ENCODE data around the gene RNFT2.
"Not testable (repeated sequence)": the region's sequence is repeated elsewhere in the genome, so short reads cannot be mapped to it uniquely, and the experiment has no call there.

Gene RNFT2

DNA sequence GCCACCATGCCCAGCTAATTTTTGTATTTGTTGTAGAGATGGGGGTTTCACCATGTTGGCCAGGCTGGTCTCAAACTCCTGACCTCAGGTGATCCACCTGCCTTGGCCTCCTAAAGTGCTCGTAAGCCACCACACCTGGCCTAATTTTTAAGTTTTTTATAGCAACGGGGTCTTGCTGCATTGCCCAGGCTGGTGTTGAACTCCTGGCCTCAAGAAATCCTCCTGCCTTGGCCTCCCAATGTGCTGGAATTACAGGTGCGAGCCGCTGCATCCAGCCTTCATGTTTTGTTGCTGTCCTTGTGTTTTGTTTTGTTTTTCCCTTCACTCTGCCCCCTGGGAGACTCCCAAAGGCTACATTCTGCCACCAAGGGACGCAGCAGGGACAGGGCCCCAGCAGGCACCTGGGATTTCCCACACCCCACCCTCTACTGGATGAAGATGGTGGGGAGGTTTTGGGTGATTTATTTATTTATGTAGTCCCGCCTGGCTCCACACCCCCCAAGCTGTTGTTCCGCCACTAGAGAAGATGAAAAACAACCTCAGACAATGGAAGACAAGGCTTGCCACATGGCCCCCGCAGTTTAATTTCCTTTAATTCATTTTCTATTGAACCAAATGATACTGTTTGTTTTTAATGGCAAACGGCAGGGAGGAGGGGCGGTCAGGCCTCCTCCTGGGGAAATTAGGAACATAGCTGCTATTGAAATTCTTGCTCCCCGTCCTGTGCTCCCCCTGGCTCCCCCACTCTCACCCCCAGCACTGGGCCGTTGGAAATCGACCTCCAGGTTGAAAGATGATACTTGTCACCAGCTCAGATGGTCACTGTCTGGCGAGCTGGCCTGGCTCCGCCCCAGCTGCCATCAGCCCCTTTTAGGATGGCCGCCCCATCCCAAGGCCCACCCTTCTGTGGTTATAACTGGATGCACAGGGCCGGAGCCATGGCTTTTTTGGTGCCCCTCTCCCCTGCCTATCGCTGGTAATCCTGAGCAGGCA is 70.3 kb downstream of the RNFT2 start:
- WGBS (ENCODE audit: insufficient coverage, insufficient read length), result no CpG with 5 or more reads among the region's 18 CpGs
- Histone ChIP-seq H3K4me3 (ENCODE audit: low read length) (no peak overlapping the region), H3K36me3 (ENCODE audit: control insufficient read depth, insufficient read depth, low read length) (no peaks in the 10 kb centered on the region), H3K4me1 (ENCODE audit: control insufficient read depth, insufficient read depth, low read length) (no peaks in the 10 kb centered on the region), H3K27ac (ENCODE audit: low read length) (no peak overlapping the region), H3K9me3 (ENCODE audit: control insufficient read depth, insufficient read depth, low read length) (no peaks in the 10 kb centered on the region), H3K27me3 (ENCODE audit: control insufficient read depth, insufficient read depth, low read length) (no peaks in the 10 kb centered on the region)
- no peak for DNase-seq (ENCODE audit: low read depth, low spot score)

DNA sequence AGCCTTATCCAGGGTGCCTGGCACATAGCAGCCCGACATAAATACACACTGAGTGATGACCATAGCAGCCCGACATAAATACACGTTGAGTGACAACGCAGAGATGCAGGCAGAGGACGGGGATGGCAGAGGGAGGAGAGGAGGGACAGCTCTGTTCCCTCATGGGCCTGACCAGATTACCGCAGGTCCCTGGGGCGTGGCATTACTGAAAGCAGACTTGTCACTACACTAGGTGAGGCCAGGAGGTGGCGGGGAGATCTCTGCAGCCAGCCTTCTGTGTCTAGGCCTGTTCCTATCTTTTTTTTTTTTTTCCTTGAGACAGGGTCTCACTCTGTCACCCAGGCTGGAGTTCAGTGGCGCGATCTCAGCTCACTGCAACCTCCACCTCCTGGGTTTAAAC is 74.1 kb downstream of the RNFT2 start:
- Histone ChIP-seq H3K36me3 (ENCODE audit: control insufficient read depth, insufficient read depth, low read length) (no peaks in the 10 kb centered on the region), H3K9me3 (ENCODE audit: control insufficient read depth, insufficient read depth, low read length) (no peaks in the 10 kb centered on the region), H3K4me3 (ENCODE audit: low read length) (no peak overlapping the region), H3K4me1 (ENCODE audit: control insufficient read depth, insufficient read depth, low read length) (no peaks in the 10 kb centered on the region), H3K27me3 (ENCODE audit: control insufficient read depth, insufficient read depth, low read length) (no peaks in the 10 kb centered on the region), H3K27ac (ENCODE audit: low read length) (no peak overlapping the region)
- no peak for DNase-seq (ENCODE audit: low read depth, low spot score)
- WGBS (ENCODE audit: insufficient coverage, insufficient read length), result no CpG with 5 or more reads among the region's 10 CpGs

DNA sequence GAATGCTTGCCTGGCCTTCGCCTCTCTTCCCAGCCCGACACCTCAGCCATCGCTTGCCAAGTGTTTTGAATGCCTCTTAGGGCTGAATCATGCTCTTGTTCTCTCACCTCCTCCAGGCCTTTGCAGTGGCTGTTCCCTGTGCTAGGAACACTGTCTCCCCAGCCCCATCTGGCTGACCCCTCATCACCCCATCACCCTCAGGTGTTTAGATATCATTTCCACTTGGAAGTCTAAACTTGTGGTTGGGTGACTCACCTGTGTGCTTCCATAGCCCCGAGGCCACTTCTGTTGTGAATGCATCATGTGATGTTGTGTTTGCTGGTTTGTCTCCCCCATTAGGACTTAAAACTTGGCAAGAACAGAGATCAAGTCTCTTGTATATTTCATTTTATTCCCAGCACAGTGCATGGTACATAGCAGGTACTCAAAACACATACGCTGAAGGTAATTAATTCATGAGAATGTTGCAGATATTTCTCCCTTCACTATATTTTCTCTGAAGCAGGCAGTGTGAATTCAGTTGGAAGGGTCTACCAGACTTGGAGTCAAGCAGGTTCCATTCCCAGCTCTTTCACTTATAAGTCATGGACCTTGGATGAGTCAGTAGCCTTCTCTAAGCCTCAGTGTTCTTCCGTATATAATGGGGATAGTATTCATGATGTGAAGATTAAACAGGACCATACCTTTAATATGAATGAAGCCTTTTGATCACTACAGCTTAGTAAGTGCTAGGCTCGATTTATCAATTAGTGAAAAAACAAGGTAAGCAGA is 75.3 kb downstream of the RNFT2 start:
- no peak for DNase-seq (ENCODE audit: low read depth, low spot score)
- Histone ChIP-seq H3K9me3 (ENCODE audit: control insufficient read depth, insufficient read depth, low read length) (no peaks in the 10 kb centered on the region), H3K27me3 (ENCODE audit: control insufficient read depth, insufficient read depth, low read length) (no peaks in the 10 kb centered on the region), H3K4me3 (ENCODE audit: low read length) (no peak overlapping the region), H3K27ac (ENCODE audit: low read length) (no peak overlapping the region), H3K4me1 (ENCODE audit: control insufficient read depth, insufficient read depth, low read length) (no peaks in the 10 kb centered on the region), H3K36me3 (ENCODE audit: control insufficient read depth, insufficient read depth, low read length) (no peaks in the 10 kb centered on the region)
- WGBS (ENCODE audit: insufficient coverage, insufficient read length), result no CpG with 5 or more reads among the region's 7 CpGs

DNA sequence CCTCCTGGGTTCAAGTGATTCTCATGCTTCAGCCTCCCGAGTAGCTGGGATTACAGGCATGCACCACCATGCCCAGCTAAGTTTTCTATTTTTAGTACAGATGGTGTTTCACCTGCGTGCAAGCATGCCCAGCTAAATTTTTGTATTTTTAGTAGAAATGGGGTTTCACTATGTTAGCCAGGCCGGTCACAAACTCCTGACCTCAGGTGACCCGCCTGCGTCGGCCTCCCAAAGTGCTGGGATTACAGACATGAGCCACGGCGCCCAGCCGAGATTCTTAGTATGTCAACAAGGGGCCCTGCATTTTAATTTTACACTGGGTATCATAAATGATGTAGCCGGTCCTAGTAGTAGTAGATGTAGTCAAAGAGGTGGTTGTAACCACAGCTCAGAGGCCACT is 76.7 kb downstream of the RNFT2 start:
- DNase-seq (ENCODE audit: low read depth, low spot score); H3K36me3 ChIP-seq (ENCODE audit: control insufficient read depth, insufficient read depth, low read length); H3K4me3 ChIP-seq (ENCODE audit: low read length); H3K4me1 ChIP-seq (ENCODE audit: control insufficient read depth, insufficient read depth, low read length); H3K9me3 ChIP-seq (ENCODE audit: control insufficient read depth, insufficient read depth, low read length); H3K27me3 ChIP-seq (ENCODE audit: control insufficient read depth, insufficient read depth, low read length); H3K27ac ChIP-seq (ENCODE audit: low read length): not testable (repeated sequence)
- no CpG with 5 or more reads among the region's 10 CpGs for WGBS (ENCODE audit: insufficient coverage, insufficient read length)

DNA sequence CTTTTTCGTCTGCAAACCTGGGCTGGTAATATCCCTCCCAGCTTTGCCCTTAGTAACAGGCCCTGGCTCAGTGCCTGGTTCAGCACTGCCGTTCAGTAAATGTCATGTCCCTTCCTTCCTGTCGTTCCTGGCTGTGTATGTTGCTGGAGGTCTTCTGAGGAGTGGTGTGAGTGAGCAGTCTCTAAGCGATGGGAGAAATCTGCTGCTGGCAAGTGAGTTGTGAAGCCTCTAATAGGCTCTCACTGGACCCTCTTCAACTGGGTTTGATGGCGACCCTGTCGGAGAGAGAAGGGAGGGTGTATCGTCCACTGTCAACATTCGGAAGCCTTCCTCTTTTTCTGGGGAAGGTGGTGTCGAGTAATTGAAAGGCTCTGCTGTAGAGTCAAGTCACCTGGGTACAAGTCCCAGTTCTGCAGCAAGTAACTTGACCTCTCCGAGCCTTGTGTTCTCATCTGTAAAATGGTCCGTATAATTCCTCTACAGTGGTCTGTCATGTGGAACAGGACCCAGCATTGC is 80.3 kb downstream of the RNFT2 start:
- no CpG with 5 or more reads among the region's 11 CpGs for WGBS (ENCODE audit: insufficient coverage, insufficient read length)
- Histone ChIP-seq H3K9me3 (ENCODE audit: control insufficient read depth, insufficient read depth, low read length) (no peaks in the 10 kb centered on the region), H3K4me3 (ENCODE audit: low read length) (peak overlapping the region; percentile 90; the same call in 1 of the 2 replicates), H3K27me3 (ENCODE audit: control insufficient read depth, insufficient read depth, low read length) (no peaks in the 10 kb centered on the region), H3K36me3 (ENCODE audit: control insufficient read depth, insufficient read depth, low read length) (no peaks in the 10 kb centered on the region), H3K4me1 (ENCODE audit: control insufficient read depth, insufficient read depth, low read length) (no peaks in the 10 kb centered on the region), H3K27ac (ENCODE audit: low read length) (no peak overlapping the region)
- no peak for DNase-seq (ENCODE audit: low read depth, low spot score)

DNA sequence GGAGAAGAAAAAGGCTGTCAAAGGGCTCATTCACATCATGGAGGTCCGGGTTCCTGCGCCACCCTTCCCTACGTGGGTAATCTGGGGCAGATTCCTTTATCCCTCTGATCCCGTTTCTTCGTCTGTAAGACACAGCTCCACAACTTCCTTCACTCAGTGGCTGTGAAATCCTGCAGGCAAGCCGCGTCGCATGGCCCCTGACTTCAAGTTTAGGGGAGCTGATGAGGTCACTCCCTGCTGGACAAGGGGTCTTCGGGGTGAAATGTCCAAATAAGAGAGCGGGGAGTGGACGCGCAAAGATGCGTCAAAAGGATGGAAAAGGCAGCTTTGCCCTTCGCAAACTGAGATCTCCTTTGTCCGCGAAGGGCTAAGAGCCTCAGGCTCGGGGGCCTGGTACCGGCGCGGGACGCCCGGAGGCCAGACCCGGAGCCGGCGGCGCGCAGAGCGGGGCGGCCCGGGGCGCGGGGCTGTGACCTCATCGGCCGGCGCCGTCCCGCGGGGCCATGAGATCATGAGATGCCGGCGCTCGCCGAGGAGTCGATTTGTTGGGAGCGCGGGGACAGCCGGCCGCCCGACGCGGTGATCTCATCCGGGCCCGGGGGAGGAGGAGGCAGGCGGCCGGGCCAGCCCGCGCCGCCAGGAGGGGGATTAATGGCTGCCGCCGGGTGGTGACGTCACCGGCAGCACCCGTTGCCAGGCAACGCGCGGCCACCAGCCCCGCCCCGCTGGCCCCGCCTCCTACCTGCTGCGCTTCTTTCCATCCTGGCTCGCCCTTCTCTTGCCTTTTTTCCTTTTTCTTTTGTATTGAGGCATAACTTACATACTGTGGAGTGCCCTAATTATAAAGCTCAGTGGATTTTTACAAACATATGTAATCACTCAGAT is 81.1 kb downstream of the RNFT2 start:
- no peaks in the 10 kb centered on the region for H3K9me3 ChIP-seq (ENCODE audit: control insufficient read depth, insufficient read depth, low read length)
- peak overlapping the region; percentile 90 for H3K4me3 ChIP-seq (ENCODE audit: low read length)
- WGBS (ENCODE audit: insufficient coverage, insufficient read length), result no CpG with 5 or more reads among the region's 70 CpGs
- DNase-seq (ENCODE audit: low read depth, low spot score), result peak; percentile 22
- no peak overlapping the region for H3K27ac ChIP-seq (ENCODE audit: low read length)
- no peaks in the 10 kb centered on the region for H3K36me3 ChIP-seq (ENCODE audit: control insufficient read depth, insufficient read depth, low read length)
- no peaks in the 10 kb centered on the region for H3K4me1 ChIP-seq (ENCODE audit: control insufficient read depth, insufficient read depth, low read length)
- no peaks in the 10 kb centered on the region for H3K27me3 ChIP-seq (ENCODE audit: control insufficient read depth, insufficient read depth, low read length)

DNA sequence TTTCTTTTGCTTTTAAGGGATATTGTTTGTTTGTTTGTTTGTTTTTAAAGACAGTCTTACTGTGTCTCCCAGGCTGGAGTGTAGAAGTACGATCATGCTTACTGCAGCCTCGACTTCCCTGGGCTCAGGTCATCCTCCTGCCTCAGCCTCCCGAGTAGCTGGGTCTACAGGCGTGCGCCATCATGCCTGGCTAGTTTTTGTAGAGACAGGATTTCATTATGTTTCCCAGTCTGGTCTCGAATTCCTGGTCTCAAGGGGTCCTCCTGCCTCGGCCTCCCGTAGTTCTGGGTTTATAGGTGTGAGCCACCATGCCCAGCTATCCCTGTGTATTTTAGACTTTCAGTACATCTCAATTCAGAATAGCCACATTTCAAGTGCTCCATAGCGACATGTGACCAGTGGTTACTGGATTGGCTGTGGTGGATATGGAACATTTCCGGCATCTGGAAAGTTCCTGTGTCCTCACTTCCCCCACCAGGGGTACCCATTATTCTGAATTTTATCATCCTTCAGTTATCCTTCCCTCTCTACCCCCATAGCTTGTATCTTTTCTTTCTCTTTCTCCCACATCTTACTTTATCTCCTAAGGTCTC is 82.0 kb downstream of the RNFT2 start:
- Histone ChIP-seq H3K36me3 (ENCODE audit: control insufficient read depth, insufficient read depth, low read length) (no peaks in the 10 kb centered on the region), H3K4me1 (ENCODE audit: control insufficient read depth, insufficient read depth, low read length) (no peaks in the 10 kb centered on the region), H3K4me3 (ENCODE audit: low read length) (no peak overlapping the region), H3K27me3 (ENCODE audit: control insufficient read depth, insufficient read depth, low read length) (no peaks in the 10 kb centered on the region), H3K27ac (ENCODE audit: low read length) (no peak overlapping the region), H3K9me3 (ENCODE audit: control insufficient read depth, insufficient read depth, low read length) (no peaks in the 10 kb centered on the region)
- WGBS (ENCODE audit: insufficient coverage, insufficient read length), result no CpG with 5 or more reads among the region's 10 CpGs
- DNase-seq (ENCODE audit: low read depth, low spot score), result no peak

DNA sequence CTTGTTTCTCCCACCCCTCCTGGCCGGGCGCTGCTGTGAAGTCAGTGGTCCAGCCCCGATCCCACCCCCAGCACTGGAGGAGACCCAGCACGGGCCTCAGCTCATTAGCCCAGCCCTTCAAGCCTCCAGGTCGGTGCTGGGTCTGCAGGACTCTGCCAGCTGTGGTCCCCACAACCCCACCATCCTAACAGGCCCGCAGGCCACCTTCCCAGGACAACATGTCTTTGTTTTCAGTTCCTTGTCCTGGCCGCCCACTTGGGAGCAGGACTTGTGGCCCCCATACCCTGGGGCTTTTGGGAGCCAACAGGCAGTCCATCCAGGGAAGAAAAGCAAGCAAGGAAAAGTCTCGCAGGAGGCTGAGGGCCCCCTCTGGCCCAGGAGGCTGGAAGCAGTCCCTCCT is 83.2 kb downstream of the RNFT2 start:
- Histone ChIP-seq H3K36me3 (ENCODE audit: control insufficient read depth, insufficient read depth, low read length) (no peaks in the 10 kb centered on the region), H3K9me3 (ENCODE audit: control insufficient read depth, insufficient read depth, low read length) (no peaks in the 10 kb centered on the region), H3K4me3 (ENCODE audit: low read length) (no peak overlapping the region), H3K4me1 (ENCODE audit: control insufficient read depth, insufficient read depth, low read length) (no peaks in the 10 kb centered on the region), H3K27ac (ENCODE audit: low read length) (no peak overlapping the region), H3K27me3 (ENCODE audit: control insufficient read depth, insufficient read depth, low read length) (no peaks in the 10 kb centered on the region)
- WGBS (ENCODE audit: insufficient coverage, insufficient read length), result no CpG with 5 or more reads among the region's 8 CpGs
- DNase-seq (ENCODE audit: low read depth, low spot score), result no peak

DNA sequence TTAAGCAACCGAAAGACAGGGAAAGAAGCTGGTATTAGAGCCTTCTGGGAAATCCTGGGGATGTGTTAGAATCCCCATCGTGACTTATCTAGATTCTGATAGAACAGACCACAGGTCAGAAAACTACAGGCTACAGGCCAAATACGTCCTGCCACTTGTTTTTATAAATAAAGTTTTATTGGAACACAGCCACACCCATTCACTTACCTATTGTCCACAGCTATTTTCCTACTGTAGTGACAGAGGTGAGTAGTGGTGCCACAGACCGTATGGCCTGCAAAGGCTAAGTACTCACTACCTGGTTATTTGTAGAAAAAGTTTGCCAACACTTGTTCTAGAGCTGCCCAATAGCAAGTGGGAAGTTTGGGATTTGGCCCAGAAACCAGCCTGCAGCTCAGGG is 89.3 kb downstream of the RNFT2 start:
- no CpG with 5 or more reads among the region's 4 CpGs for WGBS (ENCODE audit: insufficient coverage, insufficient read length)
- DNase-seq (ENCODE audit: low read depth, low spot score), result no peak
- Histone ChIP-seq H3K9me3 (ENCODE audit: control insufficient read depth, insufficient read depth, low read length) (no peaks in the 10 kb centered on the region), H3K36me3 (ENCODE audit: control insufficient read depth, insufficient read depth, low read length) (no peaks in the 10 kb centered on the region), H3K27me3 (ENCODE audit: control insufficient read depth, insufficient read depth, low read length) (no peaks in the 10 kb centered on the region), H3K27ac (ENCODE audit: low read length) (no peak overlapping the region), H3K4me3 (ENCODE audit: low read length) (no peak overlapping the region), H3K4me1 (ENCODE audit: control insufficient read depth, insufficient read depth, low read length) (no peaks in the 10 kb centered on the region)

Data from iPS DF 6.9 (cell line).